PC-9 (cell line): ENCODE measurements around the gene UNC13A.

Experiments used
- EZH2 ChIP-seq: fragments of 200-600 bp; sonication (generic); IDR thresholded peaks from 2 replicates; pipeline ENCODE4 v1.8.0; 2017; ENCODE audit warnings: antibody characterized with exemption, low read depth
- TF ChIP-seq, protein P1 (sequence below): fragments of 200-600 bp; sonication (generic); conservative IDR thresholded peaks from 2 replicates; pipeline ENCODE4 v1.6.1; 2017; ENCODE audit warnings: mixed run types, antibody characterized with exemption, mild to moderate bottlenecking, moderate library complexity

DNA sequence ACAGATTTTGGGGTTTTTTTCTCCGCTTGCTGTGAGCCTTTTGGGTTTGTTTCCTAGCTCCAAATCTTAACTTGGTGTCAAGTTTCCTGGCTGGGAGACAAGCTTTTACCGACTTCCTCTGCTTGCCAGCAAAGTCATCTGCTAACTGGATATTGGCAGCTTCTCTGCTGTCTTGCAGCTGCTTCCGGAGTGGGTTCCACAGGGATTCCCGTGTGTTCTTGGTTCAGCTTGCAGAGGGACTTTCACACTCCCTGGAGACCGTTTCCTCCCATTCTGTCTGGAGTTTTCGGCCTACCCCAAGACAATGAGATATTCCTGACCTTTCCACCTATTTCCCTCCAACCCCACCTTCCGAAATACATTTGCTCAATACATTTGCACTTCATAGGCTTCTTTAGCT is 134.9 kb downstream of the UNC13A start:
- TF ChIP-seq, protein P1, sequence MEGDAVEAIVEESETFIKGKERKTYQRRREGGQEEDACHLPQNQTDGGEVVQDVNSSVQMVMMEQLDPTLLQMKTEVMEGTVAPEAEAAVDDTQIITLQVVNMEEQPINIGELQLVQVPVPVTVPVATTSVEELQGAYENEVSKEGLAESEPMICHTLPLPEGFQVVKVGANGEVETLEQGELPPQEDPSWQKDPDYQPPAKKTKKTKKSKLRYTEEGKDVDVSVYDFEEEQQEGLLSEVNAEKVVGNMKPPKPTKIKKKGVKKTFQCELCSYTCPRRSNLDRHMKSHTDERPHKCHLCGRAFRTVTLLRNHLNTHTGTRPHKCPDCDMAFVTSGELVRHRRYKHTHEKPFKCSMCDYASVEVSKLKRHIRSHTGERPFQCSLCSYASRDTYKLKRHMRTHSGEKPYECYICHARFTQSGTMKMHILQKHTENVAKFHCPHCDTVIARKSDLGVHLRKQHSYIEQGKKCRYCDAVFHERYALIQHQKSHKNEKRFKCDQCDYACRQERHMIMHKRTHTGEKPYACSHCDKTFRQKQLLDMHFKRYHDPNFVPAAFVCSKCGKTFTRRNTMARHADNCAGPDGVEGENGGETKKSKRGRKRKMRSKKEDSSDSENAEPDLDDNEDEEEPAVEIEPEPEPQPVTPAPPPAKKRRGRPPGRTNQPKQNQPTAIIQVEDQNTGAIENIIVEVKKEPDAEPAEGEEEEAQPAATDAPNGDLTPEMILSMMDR, result no peak
- no peak for TF ChIP-seq EZH2
